Gastroesophageal sphincter (tissue), 3 donors: Measurements from ENCODE around the gene LAMB1.

Experiments used
- EP300 ChIP-seq: sonication (generic); formaldehyde crosslinking; IDR thresholded peaks from one replicate; pipeline ENCODE4 v1.6.1; 2017; ENCODE audit warnings: antibody characterized with exemption, mild to moderate bottlenecking
- POLR2A ChIP-seq, 2 donors: fragments of 450-650 bp; IDR thresholded peaks; one replicate each; pipeline ENCODE4 v1.6.1; 2017; ENCODE audit warnings: antibody characterized with exemption in 2 of 2, mild to moderate bottlenecking in 2 of 2, moderate library complexity in 1 of 2
- POLR2AphosphoS5 ChIP-seq: sonication (generic); formaldehyde crosslinking; IDR thresholded peaks from one replicate; pipeline ENCODE4 v1.6.1; 2017; ENCODE audit warnings: antibody characterized with exemption
- TF ChIP-seq, protein P1 (sequence below), 4 experiments: fragments of 200-600 bp in 2 of 4; fragments of 450-650 bp in 2 of 4; sonication (generic) in 1 of 4; IDR thresholded peaks; one replicate each; pipeline ENCODE4 v1.5.1; 2017 to 2019; ENCODE audit warnings: antibody characterized with exemption in 4 of 4, mild to moderate bottlenecking in 2 of 4, moderate library complexity in 2 of 4

DNA sequence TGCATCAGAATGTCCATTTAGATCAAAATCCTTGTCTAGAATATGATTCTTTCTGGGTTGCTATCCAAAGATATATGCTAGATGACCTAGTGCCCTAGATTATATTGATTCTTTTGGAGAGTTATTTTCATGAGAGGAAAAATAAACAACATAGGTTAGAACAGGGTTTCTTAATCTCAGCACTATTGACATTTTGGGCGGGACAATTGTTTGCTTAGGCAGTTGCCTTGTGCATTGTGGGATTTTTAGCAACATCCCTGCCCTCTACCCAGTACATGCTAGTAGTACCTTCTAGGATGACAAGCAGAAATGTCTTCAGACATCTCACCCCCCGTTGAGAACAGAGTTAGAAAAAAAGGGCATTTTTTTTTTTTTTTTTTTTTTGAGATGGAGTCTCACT is 25.1 kb upstream of the LAMB1 start:
- TF ChIP-seq POLR2A (IDR thresholded peaks at IDR 0.05): no peak
- TF ChIP-seq, protein P1, sequence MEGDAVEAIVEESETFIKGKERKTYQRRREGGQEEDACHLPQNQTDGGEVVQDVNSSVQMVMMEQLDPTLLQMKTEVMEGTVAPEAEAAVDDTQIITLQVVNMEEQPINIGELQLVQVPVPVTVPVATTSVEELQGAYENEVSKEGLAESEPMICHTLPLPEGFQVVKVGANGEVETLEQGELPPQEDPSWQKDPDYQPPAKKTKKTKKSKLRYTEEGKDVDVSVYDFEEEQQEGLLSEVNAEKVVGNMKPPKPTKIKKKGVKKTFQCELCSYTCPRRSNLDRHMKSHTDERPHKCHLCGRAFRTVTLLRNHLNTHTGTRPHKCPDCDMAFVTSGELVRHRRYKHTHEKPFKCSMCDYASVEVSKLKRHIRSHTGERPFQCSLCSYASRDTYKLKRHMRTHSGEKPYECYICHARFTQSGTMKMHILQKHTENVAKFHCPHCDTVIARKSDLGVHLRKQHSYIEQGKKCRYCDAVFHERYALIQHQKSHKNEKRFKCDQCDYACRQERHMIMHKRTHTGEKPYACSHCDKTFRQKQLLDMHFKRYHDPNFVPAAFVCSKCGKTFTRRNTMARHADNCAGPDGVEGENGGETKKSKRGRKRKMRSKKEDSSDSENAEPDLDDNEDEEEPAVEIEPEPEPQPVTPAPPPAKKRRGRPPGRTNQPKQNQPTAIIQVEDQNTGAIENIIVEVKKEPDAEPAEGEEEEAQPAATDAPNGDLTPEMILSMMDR (IDR thresholded peaks at IDR 0.05): no peak
- TF ChIP-seq POLR2AphosphoS5: no peak
- no peak for TF ChIP-seq EP300
